Keratinocyte (primary cell): ENCODE data around the gene SFT2D1. TPM values are rescaled to one million over a fixed set of nuclear protein-coding genes. Genes with fewer than 3 reads are reported as not detected.

Experiments
- DNase-seq: peaks from one replicate; pipeline ENCODE4 v3.0.0-alpha.2; 2011; ENCODE audit warnings: low read depth, missing footprints, low spot score
- FAIRE-seq: peaks from 2 replicates; lab custom pipeline; 2011; peaks lifted over from hg19 to GRCh38; lab: Jason Lieb, UNC
- H2AFZ ChIP-seq: 2 replicates; pipeline ENCODE4 v1.6.0; 2012; ENCODE audit warnings: low read length, control low read depth, inconsistent platforms; ENCODE audit not compliant: control insufficient read depth
- H3K27ac ChIP-seq: 2 replicates; pipeline ENCODE4 v1.5.1; 2011; ENCODE audit warnings: low read length; ENCODE audit not compliant: control insufficient read depth, insufficient read depth
- H3K27me3 ChIP-seq: 3 replicates; pipeline ENCODE4 v1.6.0; 2011; ENCODE audit warnings: low read length; ENCODE audit not compliant: control insufficient read depth, insufficient read depth; ENCODE audit errors: extremely low read depth
- H3K36me3 ChIP-seq, 2 experiments: 2 replicates in 1 of 2; 3 replicates in 1 of 2; pipeline ENCODE4 v1.5.1; 2011; ENCODE audit warnings: low read length in 2 of 2, mild to moderate bottlenecking in 1 of 2; ENCODE audit not compliant: control insufficient read depth in 2 of 2, insufficient read depth in 2 of 2; ENCODE audit errors: extremely low read depth in 1 of 2
- H3K4me1 ChIP-seq: 3 replicates; pipeline ENCODE4 v1.5.1; 2011; ENCODE audit warnings: low read length; ENCODE audit not compliant: control insufficient read depth, insufficient read depth; ENCODE audit errors: extremely low read depth
- H3K4me2 ChIP-seq: 3 replicates; pipeline ENCODE4 v1.6.0; 2011; ENCODE audit warnings: low read depth, low read length; ENCODE audit not compliant: control insufficient read depth, insufficient read depth; ENCODE audit errors: extremely low read depth
- H3K4me3 ChIP-seq, 3 experiments: fragments of 200-600 bp in 1 of 3; sonication (generic) in 1 of 3; 2 replicates in 2 of 3; 3 replicates in 1 of 3; pipeline ENCODE4 v1.5.1; 2011 to 2016; ENCODE audit warnings: low read length in 3 of 3, mild to moderate bottlenecking in 3 of 3, control low read depth in 2 of 3, inconsistent platforms in 1 of 3, low read depth in 1 of 3, mixed read lengths in 1 of 3, mixed run types in 1 of 3, moderate library complexity in 1 of 3; ENCODE audit not compliant: control insufficient read depth in 2 of 3, insufficient read depth in 2 of 3; ENCODE audit errors: extremely low read depth in 1 of 3
- H3K79me2 ChIP-seq: 2 replicates; pipeline ENCODE4 v1.6.0; 2012; ENCODE audit warnings: low read length; ENCODE audit not compliant: control insufficient read depth, insufficient read depth
- H3K9ac ChIP-seq: 3 replicates; pipeline ENCODE4 v1.6.0; 2011; ENCODE audit warnings: low read length; ENCODE audit not compliant: control insufficient read depth, insufficient read depth; ENCODE audit errors: extremely low read depth
- H3K9me1 ChIP-seq: 3 replicates; pipeline ENCODE4 v1.6.0; 2011; ENCODE audit warnings: low read length; ENCODE audit not compliant: control insufficient read depth, insufficient read depth; ENCODE audit errors: extremely low read depth
- H3K9me3 ChIP-seq: 2 replicates; pipeline ENCODE4 v1.5.1; 2012; ENCODE audit warnings: low read depth, low read length; ENCODE audit not compliant: control insufficient read depth
- H4K20me1 ChIP-seq: 3 replicates; pipeline ENCODE4 v1.6.0; 2011; ENCODE audit warnings: low read length; ENCODE audit not compliant: control insufficient read depth, insufficient read depth; ENCODE audit errors: extremely low read depth
- CTCF ChIP-seq, 3 experiments: IDR thresholded peaks in 1 of 3; conservative IDR thresholded peaks in 1 of 3; optimal IDR thresholded peaks in 1 of 3; 2 replicates in 2 of 3; 3 replicates in 1 of 3; pipeline versions ENCODE3 to v1.5.1; 2011; ENCODE audit warnings: low read length in 3 of 3, mild to moderate bottlenecking in 3 of 3, moderate library complexity in 2 of 3, control low read depth in 1 of 3, inconsistent platforms in 1 of 3; ENCODE audit not compliant: insufficient read depth in 2 of 3; ENCODE audit errors: extremely low read depth in 1 of 3
- EZH2 ChIP-seq: IDR thresholded peaks from one replicate; pipeline ENCODE4 v1.6.1; 2012; ENCODE audit warnings: inconsistent platforms, mild to moderate bottlenecking, low read length, moderate library complexity
- dilution Hi-C: fragments of 300-500 bp; cut with MboI; formaldehyde crosslinking; loops from one replicate; pipeline ENCODE4 v1.7.0; 2020; ENCODE audit warnings: low sequenced_read_pairs; ENCODE audit not compliant: extremely low pct_ligation_motif_present
- polyA plus RNA-seq, 5 experiments: library from polyadenylated mRNA; depleted of rRNA in 3 of 5; stranded (reverse) in 3 of 5; stranded (forward) in 1 of 5; unstranded in 1 of 5; fragments of >200 nt; gene quantifications; 1 replicate in 1 of 5; 2 replicates in 3 of 5; 3 replicates in 1 of 5; pipeline versions ENCODE4 v1.2.1 to v1.2.3, GENCODE V29; 2011 to 2012; ENCODE audit warnings: missing spikeins in 2 of 5, low read depth in 1 of 5, low replicate concordance in 1 of 5

The SFT2D1 gene
- polyA plus RNA-seq, 1 donor (not counting 4 experiments of a cell fraction or from before 2014, with no cell fraction given): 84.3 TPM

- peak overlapping the region; percentile 34 for H2AFZ ChIP-seq
- no peak for DNase-seq
- peak overlapping the region; percentile 4 for H3K27ac ChIP-seq
- TF ChIP-seq EZH2 (no peak), CTCF (optimal IDR thresholded peaks at IDR 0.05 in 1 of 3, IDR thresholded peaks at IDR 0.05 in 1 of 3, conservative IDR thresholded peaks at IDR 0.05 in 1 of 3; ENCODE audit: extremely low read depth in 1 of 3, insufficient read depth in 2 of 3, low read length in 3 of 3) (no peak)
- FAIRE-seq: peak; percentile 93
- peak overlapping the region in 1 of 3 experiments; percentile 12 for H3K4me3 ChIP-seq
- H3K27me3 ChIP-seq: no peaks in the 10 kb centered on the region
- H3K9me3 ChIP-seq: no peaks in the 10 kb centered on the region
- H3K79me2 ChIP-seq: no peaks in the 10 kb centered on the region
- peaks cover 0 to 2% of the 10 kb centered on the region in 2 experiments for H3K36me3 ChIP-seq
- H3K9me1 ChIP-seq: no peaks in the 10 kb centered on the region
- no peaks in the 10 kb centered on the region for H4K20me1 ChIP-seq
- peaks cover 9% of the 10 kb centered on the region for H3K4me1 ChIP-seq
- no peak overlapping the region for H3K9ac ChIP-seq
- dilution Hi-C loops: no loop called here
- H3K4me2 ChIP-seq: peak overlapping the region; percentile 64
Measured at GRCh38 chr6:166360243-166361076, 18.1 kb upstream of the SFT2D1 start.

- no peak for DNase-seq
- H3K27me3 ChIP-seq: no peaks in the 10 kb centered on the region
- no peaks in the 10 kb centered on the region for H3K9me3 ChIP-seq
- no peaks in the 10 kb centered on the region for H3K36me3 ChIP-seq
- no peak overlapping the region for H2AFZ ChIP-seq
- dilution Hi-C loops: no loop called here
- no peaks in the 10 kb centered on the region for H4K20me1 ChIP-seq
- TF ChIP-seq EZH2 (no peak), CTCF (optimal IDR thresholded peaks at IDR 0.05 in 1 of 3, IDR thresholded peaks at IDR 0.05 in 1 of 3, conservative IDR thresholded peaks at IDR 0.05 in 1 of 3; ENCODE audit: extremely low read depth in 1 of 3, insufficient read depth in 2 of 3, low read length in 3 of 3) (no peak)
- H3K4me3 ChIP-seq: no peak overlapping the region
- no peak overlapping the region for H3K4me2 ChIP-seq
- peaks cover 11% of the 10 kb centered on the region for H3K4me1 ChIP-seq
- H3K9me1 ChIP-seq: no peaks in the 10 kb centered on the region
- no peaks in the 10 kb centered on the region for H3K79me2 ChIP-seq
- H3K9ac ChIP-seq: no peak overlapping the region
- FAIRE-seq: no peak
- no peak overlapping the region for H3K27ac ChIP-seq
Measured at GRCh38 chr6:166355552-166355951, 13.2 kb upstream of the SFT2D1 start.
